ENCODE results near the gene MDGA2.

DNA sequence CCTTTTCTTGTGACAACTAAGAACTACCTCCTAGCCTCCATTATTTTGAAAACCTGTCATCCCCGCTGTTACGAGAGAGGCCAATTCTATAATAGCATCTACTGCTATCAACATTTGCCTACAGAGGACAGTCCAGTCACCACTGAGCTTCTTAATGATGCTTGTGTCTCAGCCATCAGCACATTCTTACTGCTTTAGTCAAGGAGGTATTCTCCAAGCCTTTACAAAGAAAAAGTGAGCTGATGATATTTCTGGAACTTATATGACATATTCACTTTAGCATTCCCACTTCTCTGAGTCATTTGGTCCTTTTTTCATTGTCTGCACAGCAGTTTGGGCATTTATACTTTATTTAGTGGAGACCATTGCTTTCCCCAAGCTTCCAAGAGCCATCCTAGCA, 526.1 kb downstream of the MDGA2 start:
- TF ChIP-seq, protein P1, sequence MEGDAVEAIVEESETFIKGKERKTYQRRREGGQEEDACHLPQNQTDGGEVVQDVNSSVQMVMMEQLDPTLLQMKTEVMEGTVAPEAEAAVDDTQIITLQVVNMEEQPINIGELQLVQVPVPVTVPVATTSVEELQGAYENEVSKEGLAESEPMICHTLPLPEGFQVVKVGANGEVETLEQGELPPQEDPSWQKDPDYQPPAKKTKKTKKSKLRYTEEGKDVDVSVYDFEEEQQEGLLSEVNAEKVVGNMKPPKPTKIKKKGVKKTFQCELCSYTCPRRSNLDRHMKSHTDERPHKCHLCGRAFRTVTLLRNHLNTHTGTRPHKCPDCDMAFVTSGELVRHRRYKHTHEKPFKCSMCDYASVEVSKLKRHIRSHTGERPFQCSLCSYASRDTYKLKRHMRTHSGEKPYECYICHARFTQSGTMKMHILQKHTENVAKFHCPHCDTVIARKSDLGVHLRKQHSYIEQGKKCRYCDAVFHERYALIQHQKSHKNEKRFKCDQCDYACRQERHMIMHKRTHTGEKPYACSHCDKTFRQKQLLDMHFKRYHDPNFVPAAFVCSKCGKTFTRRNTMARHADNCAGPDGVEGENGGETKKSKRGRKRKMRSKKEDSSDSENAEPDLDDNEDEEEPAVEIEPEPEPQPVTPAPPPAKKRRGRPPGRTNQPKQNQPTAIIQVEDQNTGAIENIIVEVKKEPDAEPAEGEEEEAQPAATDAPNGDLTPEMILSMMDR (IDR thresholded peaks at IDR 0.05): no peak
- TF ChIP-seq POLR2AphosphoS5 (IDR thresholded peaks at IDR 0.05) (no peak), POLR2A (IDR thresholded peaks at IDR 0.05) (no peak)

Data from stomach (tissue), 4 donors.